Non-pigmented ciliary epithelial cell (primary cell): ENCODE results near the gene KIRREL2.
A peak's percentile ranks its signal among the peaks of the same experiment; 100 is the strongest.
"Not testable (repeated sequence)": the region's sequence is repeated elsewhere in the genome, so short reads cannot be mapped to it uniquely, and the experiment has no call there.

ENCODE experiments used
- DNase-seq: peaks from one replicate; pipeline ENCODE4 v3.0.0-alpha.2; 2010; ENCODE audit warnings: low read depth

Gene KIRREL2

GRCh38 chr19:35856546-35857149 lies at the start of gene KIRREL2:
KIRREL2 (plus strand) TSS chr19:35856911; CDS start chr19:35857120, 209 bp downstream.
- no peak for DNase-seq

DNA sequence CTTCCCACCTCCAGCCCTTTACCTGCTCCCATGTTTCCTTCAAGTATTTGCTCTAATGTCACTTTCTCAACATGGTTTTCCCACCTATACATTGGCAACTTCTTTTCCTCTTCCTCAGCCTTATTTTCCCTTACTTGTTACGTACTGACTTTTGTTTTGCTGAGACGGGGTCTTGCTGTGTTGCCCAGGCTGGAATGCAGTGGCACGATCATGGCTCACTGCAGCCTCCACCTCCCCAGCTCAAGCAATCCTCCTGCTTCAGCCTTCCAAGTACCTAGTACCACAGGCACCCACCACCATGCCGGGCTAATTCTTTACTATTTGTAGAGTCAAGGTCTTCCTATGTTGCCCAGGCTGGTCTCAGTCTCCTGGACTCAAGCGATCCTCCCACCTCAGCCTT lies 49.1 kb upstream of the KIRREL2 start:
- no peak for DNase-seq

GRCh38 chr19:35811317-35812219 lies 45.1 kb upstream of the KIRREL2 start:
- DNase-seq: no peak

- DNase-seq: no peak
Measured at GRCh38 chr19:35812220-35813042, 44.3 kb upstream of the KIRREL2 start, which contains the start of gene PRODH2. PRODH2 (minus strand) TSS chr19:35812845; CDS start chr19:35812805, 40 bp downstream.

DNA sequence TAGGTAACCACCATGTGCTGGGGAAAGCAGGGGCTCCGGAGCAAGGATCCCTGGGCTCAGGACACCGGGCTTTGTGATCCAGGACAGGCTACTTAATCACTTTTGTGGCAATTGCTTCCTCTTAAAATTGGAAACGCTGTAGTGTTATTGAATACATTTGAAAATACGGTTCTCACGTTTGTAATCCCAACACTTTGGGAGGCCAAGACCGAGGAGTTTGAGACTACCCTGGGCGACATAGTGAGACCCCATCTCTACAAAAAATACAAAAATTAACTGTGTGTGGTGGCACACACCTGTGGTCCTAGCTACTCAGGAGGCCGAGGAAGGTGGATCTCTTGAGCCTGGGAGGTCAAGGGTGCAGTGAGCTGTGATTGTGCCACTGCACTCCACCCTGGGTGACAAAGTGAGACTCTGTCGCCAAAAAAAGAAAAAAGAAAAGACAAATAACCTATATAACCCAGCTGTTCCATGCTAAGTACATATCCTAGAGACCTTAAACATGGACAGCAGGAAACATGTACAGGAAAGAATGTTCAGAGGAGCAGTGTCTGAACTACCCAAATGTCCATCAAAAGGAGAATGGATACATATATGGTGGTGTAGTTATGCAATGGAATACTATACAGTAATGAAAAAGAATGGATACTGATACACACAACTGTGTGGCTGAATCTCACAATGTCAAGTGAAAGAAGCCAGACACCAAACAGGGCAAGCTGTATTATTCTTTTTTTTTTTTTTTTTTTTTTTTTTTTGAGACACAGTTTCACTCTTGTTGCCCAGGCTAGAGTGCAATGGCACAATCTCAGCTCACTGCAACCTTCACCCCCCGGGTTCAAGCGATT lies 43.4 kb upstream of the KIRREL2 start:
- no peak for DNase-seq

- no peak for DNase-seq
Measured at GRCh38 chr19:35816262-35816661, 40.4 kb upstream of the KIRREL2 start.

GRCh38 chr19:35816846-35817245 lies 39.9 kb upstream of the KIRREL2 start:
- no peak for DNase-seq

DNA sequence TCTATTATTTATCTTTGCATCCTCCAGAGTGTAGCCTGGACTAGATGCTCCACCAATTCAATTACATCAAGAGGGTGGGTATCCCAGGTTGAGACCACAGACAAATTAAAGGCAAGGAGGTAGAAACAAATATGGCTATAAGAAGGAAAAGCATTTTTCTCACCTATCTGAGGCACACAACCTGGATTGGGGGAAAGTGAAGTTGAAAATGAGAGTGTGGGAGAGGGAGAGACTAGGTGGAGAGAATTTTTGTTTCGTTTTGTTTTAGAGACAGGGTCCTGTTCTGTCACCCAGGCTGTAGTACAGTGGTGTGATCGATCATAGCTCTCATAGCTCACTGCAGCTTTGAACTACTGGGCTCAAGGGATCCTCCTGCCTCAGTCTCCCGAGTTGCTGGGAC lies 38.3 kb upstream of the KIRREL2 start:
- DNase-seq: no peak

DNA sequence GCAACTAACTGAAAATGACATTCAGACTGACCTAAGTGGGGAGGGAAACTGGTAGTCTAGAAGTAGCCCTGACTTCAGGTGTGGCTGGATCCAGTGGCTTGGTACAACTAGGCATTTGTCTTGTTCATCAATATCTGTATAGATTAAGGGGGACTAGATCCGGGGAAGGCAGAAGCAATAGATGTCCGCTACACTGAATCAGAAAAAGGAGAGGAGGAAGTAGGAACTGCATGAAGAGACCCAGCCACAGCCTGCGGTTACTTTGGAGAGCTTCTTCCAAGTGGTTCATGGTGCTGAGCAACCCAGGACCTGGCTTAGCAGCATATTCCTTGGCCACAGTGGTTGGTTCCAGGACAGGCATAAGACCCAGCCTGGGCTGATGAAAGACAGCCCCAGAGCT lies 34.1 kb upstream of the KIRREL2 start:
- DNase-seq: no peak

DNA sequence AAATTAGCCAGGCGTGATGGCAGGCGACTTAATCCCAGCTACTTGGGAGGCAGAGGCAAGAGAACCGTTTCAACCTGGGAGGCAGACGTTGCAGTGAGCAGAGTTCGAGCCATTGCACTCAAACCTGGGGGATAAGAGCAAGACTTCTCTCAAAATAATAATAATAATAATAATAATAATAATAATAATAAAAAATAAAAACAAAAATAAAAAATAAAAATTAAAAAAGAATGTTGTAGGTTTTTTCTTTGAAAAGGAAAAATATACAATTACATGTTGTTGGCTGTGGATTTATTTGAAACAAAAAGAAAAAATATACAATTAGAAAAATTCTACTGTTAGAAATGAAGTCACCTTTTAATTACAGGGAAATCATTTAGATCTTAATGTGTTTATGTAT lies 32.6 kb upstream of the KIRREL2 start:
- no peak for DNase-seq

DNA sequence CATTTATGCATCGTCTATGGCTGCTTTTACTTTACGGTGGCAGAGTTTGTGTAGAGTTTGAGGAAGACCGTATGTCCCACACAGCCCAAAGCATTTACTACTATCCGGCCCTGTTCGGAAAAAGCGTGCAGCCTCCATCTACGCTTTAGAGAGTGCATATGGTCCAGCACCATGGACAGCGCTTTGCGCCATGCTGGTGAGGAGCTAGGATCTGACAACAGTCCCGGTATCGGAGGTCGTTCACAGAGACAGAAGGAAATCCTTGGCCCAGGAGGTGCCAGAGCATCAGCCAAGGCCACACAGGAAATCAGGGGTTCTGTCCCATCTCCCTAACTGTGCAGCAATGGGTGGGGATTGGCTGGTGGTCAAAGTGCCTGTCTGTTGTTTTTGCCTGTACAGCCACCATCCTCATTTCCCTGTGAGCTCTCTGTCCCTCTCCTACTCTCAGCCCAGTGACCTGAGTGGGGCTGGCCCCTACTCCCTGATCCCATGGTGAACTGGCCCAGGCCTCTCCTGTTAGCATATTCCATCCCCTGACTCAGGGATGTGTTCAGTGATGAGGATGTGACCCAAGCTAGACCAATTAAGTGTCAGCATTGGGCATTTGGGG lies 27.9 kb upstream of the KIRREL2 start:
- peak; percentile 19 for DNase-seq

DNA sequence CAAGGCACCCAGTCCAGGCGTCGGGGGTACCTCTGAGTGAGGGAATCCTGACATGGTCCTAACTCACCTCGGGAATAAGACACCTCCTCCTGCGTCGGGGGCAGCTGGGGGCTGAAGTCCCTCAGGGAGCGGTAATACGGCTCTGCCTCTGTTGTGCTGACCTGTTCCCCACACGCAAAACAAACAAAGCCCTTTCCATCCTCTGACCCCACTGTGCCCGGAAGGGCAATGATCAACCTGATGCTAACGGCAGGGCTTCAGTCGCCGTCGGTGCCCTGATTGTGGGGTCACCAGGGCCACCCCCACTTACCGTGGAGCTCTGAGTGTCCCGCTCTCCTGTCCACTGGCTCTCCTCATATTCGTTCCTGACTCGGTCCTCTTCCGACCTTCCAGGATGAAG lies 25.7 kb upstream of the KIRREL2 start:
- DNase-seq: no peak

- DNase-seq: no peak
Measured at GRCh38 chr19:35832054-35832453, 24.7 kb upstream of the KIRREL2 start.

DNA sequence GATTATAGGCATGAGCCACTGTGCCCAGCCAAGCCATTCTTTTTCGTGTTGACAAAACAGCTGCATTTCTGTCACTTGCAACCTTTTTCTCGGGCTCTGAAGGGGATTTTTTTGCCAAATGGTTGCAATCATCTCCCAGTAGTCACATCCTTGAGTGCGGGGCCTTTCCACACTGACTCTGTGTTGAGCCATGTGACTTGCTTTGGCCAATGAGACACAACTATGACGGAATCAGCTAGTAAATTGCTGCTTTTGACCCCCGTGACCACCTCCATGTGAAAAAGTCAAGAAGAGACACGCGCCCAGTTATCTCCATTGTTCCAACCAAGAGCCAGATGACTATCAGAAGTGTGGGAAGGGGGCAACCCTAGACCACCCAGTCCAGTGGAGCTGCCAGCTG lies 22.7 kb upstream of the KIRREL2 start:
- DNase-seq: no peak

- not testable (repeated sequence) for DNase-seq
Measured at GRCh38 chr19:35836096-35836495, 20.6 kb upstream of the KIRREL2 start.

- no peak for DNase-seq
Measured at GRCh38 chr19:35841961-35842595, 14.6 kb upstream of the KIRREL2 start.

DNA sequence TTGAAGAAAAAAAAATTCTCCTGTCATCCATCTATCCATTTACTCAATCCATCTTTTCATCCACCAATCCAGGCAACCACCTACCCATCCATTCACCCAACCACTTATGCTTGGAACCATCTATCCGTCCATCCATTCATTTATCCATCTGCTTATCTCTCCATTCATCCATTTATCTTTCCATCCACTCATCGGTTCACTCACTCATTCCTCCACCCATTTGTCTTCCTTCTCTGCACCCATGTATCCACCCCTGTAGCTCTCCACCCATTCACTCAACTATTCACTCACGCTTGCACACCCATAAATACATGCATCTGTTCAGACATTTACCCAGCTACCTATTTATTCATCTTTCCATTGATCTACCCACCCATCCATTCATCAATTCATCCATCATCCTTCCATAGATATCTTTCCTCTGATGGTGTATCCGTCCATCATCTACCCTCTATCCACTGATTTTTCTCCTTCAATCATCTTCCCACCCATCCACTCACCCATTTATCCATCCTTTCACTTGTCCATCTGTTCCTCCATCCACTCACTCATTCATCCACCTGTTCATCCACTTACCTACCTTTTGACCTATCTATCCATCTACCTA lies 13.9 kb upstream of the KIRREL2 start:
- DNase-seq: no peak

- no peak for DNase-seq
Measured at GRCh38 chr19:35843676-35844481, 12.8 kb upstream of the KIRREL2 start.

DNA sequence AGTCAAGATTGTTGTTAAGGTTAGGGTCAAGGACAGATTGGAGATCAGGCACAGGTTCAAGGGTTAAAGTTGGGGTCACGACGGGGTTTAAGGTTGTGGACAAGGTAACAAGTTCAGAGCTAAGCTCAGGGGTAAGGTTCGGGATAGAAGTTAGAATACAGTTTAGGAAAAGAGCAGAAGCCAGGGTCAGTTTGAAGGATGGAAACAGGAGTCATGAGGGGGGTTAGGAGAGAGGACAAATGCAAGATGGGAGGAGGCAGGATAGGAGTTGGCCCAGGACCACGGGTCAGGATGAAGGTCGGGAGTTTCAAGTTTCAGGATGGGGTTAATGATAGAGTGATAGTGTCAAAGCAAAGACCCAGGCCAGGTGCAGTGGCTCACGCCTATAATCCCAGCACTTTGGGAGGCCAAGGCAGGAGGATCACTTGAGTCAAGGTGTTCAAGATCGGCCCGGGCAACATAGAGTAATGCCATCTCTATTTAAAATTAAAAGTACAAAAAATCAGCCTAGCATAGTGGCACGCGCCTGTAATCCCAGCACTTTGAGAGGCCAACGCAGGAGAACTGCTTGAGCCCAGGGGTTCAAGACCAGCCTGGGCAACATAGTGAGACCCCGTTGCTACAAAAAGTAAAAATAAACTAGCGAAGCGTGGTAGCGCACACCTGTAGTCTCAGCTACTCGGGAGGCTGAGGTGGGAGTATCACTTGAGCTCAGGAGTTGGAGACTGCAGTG lies 12.1 kb upstream of the KIRREL2 start:
- no peak for DNase-seq
